PFSK-1 (cell line): ENCODE measurements around the gene SDF2L1.

ENCODE experiments used
- FOXP2 ChIP-seq: optimal IDR thresholded peaks from 2 replicates; pipeline ENCODE3; 2011; ENCODE audit warnings: borderline replicate concordance, control low read depth, inconsistent platforms; ENCODE audit not compliant: insufficient read depth; ENCODE audit errors: extremely low read length, extremely low read depth
- POLR2AphosphoS5 ChIP-seq: IDR thresholded peaks from 2 replicates; pipeline ENCODE4 v1.6.1; 2012; ENCODE audit warnings: low read depth, mild to moderate bottlenecking, control low read depth, low read length, moderate library complexity
- SIN3A ChIP-seq: IDR thresholded peaks from 2 replicates; pipeline ENCODE4 v1.6.1; 2012; ENCODE audit warnings: mild to moderate bottlenecking, low read length, moderate library complexity, borderline replicate concordance; ENCODE audit not compliant: insufficient read depth
- TAF1 ChIP-seq: IDR thresholded peaks from 2 replicates; pipeline ENCODE4 v1.6.1; 2012; ENCODE audit warnings: low read length, control low read depth, borderline replicate concordance; ENCODE audit not compliant: insufficient read depth
- TF ChIP-seq, protein P1 (sequence below), 2 experiments: IDR thresholded peaks; 2 replicates each; pipeline versions ENCODE4 v1.6.1 to v1.8.0; 2011 to 2012; ENCODE audit warnings: low read depth in 2 of 2, low read length in 2 of 2, control low read depth in 1 of 2, inconsistent platforms in 1 of 2, mild to moderate bottlenecking in 1 of 2, moderate library complexity in 1 of 2; ENCODE audit not compliant: insufficient read depth in 1 of 2

GRCh38 chr22:21628386-21629254 lies 13.5 kb upstream of the SDF2L1 start:
- TF ChIP-seq POLR2AphosphoS5 (no peak), TAF1 (no peak), SIN3A (no peak), FOXP2 (no peak)
- TF ChIP-seq, protein P1, sequence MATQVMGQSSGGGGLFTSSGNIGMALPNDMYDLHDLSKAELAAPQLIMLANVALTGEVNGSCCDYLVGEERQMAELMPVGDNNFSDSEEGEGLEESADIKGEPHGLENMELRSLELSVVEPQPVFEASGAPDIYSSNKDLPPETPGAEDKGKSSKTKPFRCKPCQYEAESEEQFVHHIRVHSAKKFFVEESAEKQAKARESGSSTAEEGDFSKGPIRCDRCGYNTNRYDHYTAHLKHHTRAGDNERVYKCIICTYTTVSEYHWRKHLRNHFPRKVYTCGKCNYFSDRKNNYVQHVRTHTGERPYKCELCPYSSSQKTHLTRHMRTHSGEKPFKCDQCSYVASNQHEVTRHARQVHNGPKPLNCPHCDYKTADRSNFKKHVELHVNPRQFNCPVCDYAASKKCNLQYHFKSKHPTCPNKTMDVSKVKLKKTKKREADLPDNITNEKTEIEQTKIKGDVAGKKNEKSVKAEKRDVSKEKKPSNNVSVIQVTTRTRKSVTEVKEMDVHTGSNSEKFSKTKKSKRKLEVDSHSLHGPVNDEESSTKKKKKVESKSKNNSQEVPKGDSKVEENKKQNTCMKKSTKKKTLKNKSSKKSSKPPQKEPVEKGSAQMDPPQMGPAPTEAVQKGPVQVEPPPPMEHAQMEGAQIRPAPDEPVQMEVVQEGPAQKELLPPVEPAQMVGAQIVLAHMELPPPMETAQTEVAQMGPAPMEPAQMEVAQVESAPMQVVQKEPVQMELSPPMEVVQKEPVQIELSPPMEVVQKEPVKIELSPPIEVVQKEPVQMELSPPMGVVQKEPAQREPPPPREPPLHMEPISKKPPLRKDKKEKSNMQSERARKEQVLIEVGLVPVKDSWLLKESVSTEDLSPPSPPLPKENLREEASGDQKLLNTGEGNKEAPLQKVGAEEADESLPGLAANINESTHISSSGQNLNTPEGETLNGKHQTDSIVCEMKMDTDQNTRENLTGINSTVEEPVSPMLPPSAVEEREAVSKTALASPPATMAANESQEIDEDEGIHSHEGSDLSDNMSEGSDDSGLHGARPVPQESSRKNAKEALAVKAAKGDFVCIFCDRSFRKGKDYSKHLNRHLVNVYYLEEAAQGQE (IDR thresholded peaks at IDR 0.05; ENCODE audit: insufficient read depth in 1 of 2, low read depth in 2 of 2, low read length in 2 of 2): no peak
